Neural progenitor cell (in vitro differentiated cells): Measurements from ENCODE around the gene TSPAN2.

Source experiments
- EZH2 ChIP-seq: fragments of 200-600 bp; sonication (generic); IDR thresholded peaks from 2 replicates; pipeline ENCODE4 v1.6.1; 2017; ENCODE audit warnings: antibody characterized with exemption, mild to moderate bottlenecking, moderate library complexity
- EZH2phosphoT487 ChIP-seq: fragments of 200-600 bp; sonication (generic); IDR thresholded peaks from 2 replicates; pipeline ENCODE4 v1.6.1; 2017; ENCODE audit warnings: antibody characterized with exemption
- TF ChIP-seq, protein P1 (sequence below): fragments of 200-600 bp; sonication (generic); IDR thresholded peaks from 2 replicates; pipeline ENCODE4 v1.5.1; 2017; ENCODE audit warnings: antibody characterized with exemption, mild to moderate bottlenecking

DNA sequence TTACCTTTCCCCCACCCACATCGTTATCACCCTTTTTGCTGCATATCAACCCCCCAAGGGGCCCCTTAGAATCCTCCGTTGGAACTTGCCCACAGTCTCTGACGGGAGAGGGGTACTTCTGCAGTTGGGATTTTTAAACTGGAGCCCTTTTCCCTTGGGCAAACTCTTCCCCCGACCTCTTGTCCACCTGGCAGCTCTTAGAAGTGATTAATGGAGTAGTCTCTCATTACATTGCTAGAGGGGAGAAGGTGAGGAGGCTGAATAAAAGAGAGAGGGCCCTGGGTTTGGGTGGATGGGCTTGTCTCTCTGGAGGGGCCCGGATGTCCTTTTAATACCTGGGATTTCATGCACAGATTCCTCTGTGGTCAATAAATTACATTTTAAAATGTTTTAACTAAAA lies 27.2 kb upstream of the TSPAN2 start:
- TF ChIP-seq, protein P1, sequence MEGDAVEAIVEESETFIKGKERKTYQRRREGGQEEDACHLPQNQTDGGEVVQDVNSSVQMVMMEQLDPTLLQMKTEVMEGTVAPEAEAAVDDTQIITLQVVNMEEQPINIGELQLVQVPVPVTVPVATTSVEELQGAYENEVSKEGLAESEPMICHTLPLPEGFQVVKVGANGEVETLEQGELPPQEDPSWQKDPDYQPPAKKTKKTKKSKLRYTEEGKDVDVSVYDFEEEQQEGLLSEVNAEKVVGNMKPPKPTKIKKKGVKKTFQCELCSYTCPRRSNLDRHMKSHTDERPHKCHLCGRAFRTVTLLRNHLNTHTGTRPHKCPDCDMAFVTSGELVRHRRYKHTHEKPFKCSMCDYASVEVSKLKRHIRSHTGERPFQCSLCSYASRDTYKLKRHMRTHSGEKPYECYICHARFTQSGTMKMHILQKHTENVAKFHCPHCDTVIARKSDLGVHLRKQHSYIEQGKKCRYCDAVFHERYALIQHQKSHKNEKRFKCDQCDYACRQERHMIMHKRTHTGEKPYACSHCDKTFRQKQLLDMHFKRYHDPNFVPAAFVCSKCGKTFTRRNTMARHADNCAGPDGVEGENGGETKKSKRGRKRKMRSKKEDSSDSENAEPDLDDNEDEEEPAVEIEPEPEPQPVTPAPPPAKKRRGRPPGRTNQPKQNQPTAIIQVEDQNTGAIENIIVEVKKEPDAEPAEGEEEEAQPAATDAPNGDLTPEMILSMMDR, result no peak
- no peak for TF ChIP-seq EZH2phosphoT487
- no peak for TF ChIP-seq EZH2
